Stimulated activated naive CD4-positive, alpha-beta T cell (primary cell): Measurements from ENCODE around the gene CDKAL1.

Source experiments
- DNase-seq, 6 experiments: peaks; one replicate each; lab custom pipeline; 2025; lab: John Stamatoyannopoulos, UW

CDKAL1 gene

GRCh38 chr6:21109391-21110178, 575.3 kb downstream of the CDKAL1 start:
- no peak for DNase-seq

GRCh38 chr6:21110684-21111083, 576.4 kb downstream of the CDKAL1 start:
- no peak for DNase-seq

- no peak for DNase-seq
Measured at GRCh38 chr6:21111093-21111725, 577.0 kb downstream of the CDKAL1 start.

GRCh38 chr6:21115111-21115510, 580.9 kb downstream of the CDKAL1 start:
- no peak for DNase-seq

- no peak for DNase-seq
Measured at GRCh38 chr6:21116736-21117135, 582.5 kb downstream of the CDKAL1 start.

- DNase-seq, result no peak
Measured at GRCh38 chr6:21118216-21118780, 584.0 kb downstream of the CDKAL1 start.

- no peak for DNase-seq
Measured at GRCh38 chr6:21121636-21122136, 587.4 kb downstream of the CDKAL1 start.

- no peak for DNase-seq
Measured at GRCh38 chr6:21123507-21124436, 589.5 kb downstream of the CDKAL1 start.

- no peak for DNase-seq
Measured at GRCh38 chr6:21128601-21129000, 594.3 kb downstream of the CDKAL1 start.

- DNase-seq, result no peak
Measured at GRCh38 chr6:21131406-21131805, 597.1 kb downstream of the CDKAL1 start.

GRCh38 chr6:21132446-21132845, 598.2 kb downstream of the CDKAL1 start:
- no peak for DNase-seq

- no peak for DNase-seq
Measured at GRCh38 chr6:21132856-21133838, 598.9 kb downstream of the CDKAL1 start.

- DNase-seq, result no peak
Measured at GRCh38 chr6:21133901-21134300, 599.6 kb downstream of the CDKAL1 start.

GRCh38 chr6:21134356-21134755, 600.1 kb downstream of the CDKAL1 start:
- no peak for DNase-seq

GRCh38 chr6:21135484-21136013, 601.3 kb downstream of the CDKAL1 start:
- no peak for DNase-seq

- no peak for DNase-seq
Measured at GRCh38 chr6:21137700-21138335, 603.6 kb downstream of the CDKAL1 start.

GRCh38 chr6:21138336-21139069, 604.2 kb downstream of the CDKAL1 start:
- no peak for DNase-seq

GRCh38 chr6:21140966-21141365, 606.7 kb downstream of the CDKAL1 start:
- no peak for DNase-seq

- no peak for DNase-seq
Measured at GRCh38 chr6:21141616-21142303, 607.5 kb downstream of the CDKAL1 start.
